NT2/D1 (cell line): ENCODE data around the gene COMMD9.

ENCODE experiments used
- DNase-seq: peaks from one replicate; pipeline ENCODE4 v3.0.0-alpha.2; 2011; ENCODE audit warnings: low read depth, low spot score
- H3K27me3 ChIP-seq: 2 replicates; pipeline ENCODE4 v1.6.0; 2011; ENCODE audit warnings: mild to moderate bottlenecking; ENCODE audit not compliant: insufficient read length, insufficient read depth
- H3K36me3 ChIP-seq: 2 replicates; pipeline ENCODE4 v1.6.1; 2011; ENCODE audit warnings: mild to moderate bottlenecking, low read length, mixed read lengths; ENCODE audit not compliant: insufficient read depth, insufficient read length
- H3K4me1 ChIP-seq: 2 replicates; pipeline ENCODE4 v1.5.1; 2011; ENCODE audit not compliant: insufficient read depth, insufficient read length
- H3K4me3 ChIP-seq: 2 replicates; pipeline ENCODE4 v1.5.1; 2011; ENCODE audit warnings: low read depth; ENCODE audit not compliant: insufficient read length
- H3K9ac ChIP-seq: 2 replicates; pipeline ENCODE4 v1.6.0; 2011; ENCODE audit warnings: low read depth; ENCODE audit not compliant: insufficient read length
- H3K9me3 ChIP-seq: 2 replicates; pipeline ENCODE4 v1.5.1; 2011; ENCODE audit warnings: mild to moderate bottlenecking, low read length; ENCODE audit not compliant: insufficient read depth
- SUZ12 ChIP-seq: IDR thresholded peaks from 2 replicates; pipeline ENCODE4 v1.6.1; 2011; ENCODE audit not compliant: insufficient read length, insufficient read depth; ENCODE audit errors: extremely low read depth
- YY1 ChIP-seq: IDR thresholded peaks from 2 replicates; pipeline ENCODE4 v1.6.1; 2011; ENCODE audit not compliant: insufficient read length, insufficient read depth
- ZNF274 ChIP-seq: IDR thresholded peaks from 2 replicates; pipeline ENCODE4 v1.6.1; 2011; ENCODE audit warnings: mild to moderate bottlenecking, low read depth, low read length

Gene COMMD9

GRCh38 chr11:36317992-36318391, 28.8 kb upstream of the COMMD9 start:
- Histone ChIP-seq H3K9ac (no peak overlapping the region), H3K9me3 (no peaks in the 10 kb centered on the region), H3K36me3 (no peaks in the 10 kb centered on the region), H3K4me1 (no peaks in the 10 kb centered on the region), H3K27me3 (peaks cover 4% of the 10 kb centered on the region), H3K4me3 (no peak overlapping the region)
- no peak for TF ChIP-seq YY1
- no peak for TF ChIP-seq SUZ12
- TF ChIP-seq ZNF274 = no peak
- DNase-seq = no peak

GRCh38 chr11:36316049-36316448, 26.8 kb upstream of the COMMD9 start:
- no peak for TF ChIP-seq ZNF274
- no peak for TF ChIP-seq SUZ12
- TF ChIP-seq YY1 = no peak
- DNase-seq = no peak
- H3K36me3 ChIP-seq = no peaks in the 10 kb centered on the region

GRCh38 chr11:36314434-36314767, 25.2 kb upstream of the COMMD9 start:
- H3K4me3 ChIP-seq = no peak overlapping the region
- H3K4me1 ChIP-seq = no peaks in the 10 kb centered on the region
- no peaks in the 10 kb centered on the region for H3K36me3 ChIP-seq
- TF ChIP-seq SUZ12 = no peak
- no peak for TF ChIP-seq YY1
- no peak for TF ChIP-seq ZNF274
- no peaks in the 10 kb centered on the region for H3K9me3 ChIP-seq
- H3K9ac ChIP-seq = no peak overlapping the region
- DNase-seq = no peak
- H3K27me3 ChIP-seq = peaks cover 8% of the 10 kb centered on the region

More at GRCh38 chr11:36316049-36316448, 26.8 kb upstream of the COMMD9 start:
- Histone ChIP-seq H3K9me3 (no peaks in the 10 kb centered on the region), H3K27me3 (peaks cover 8% of the 10 kb centered on the region), H3K4me3 (no peak overlapping the region), H3K9ac (no peak overlapping the region), H3K4me1 (no peaks in the 10 kb centered on the region)

- DNase-seq = no peak
- TF ChIP-seq SUZ12 = no peak
- TF ChIP-seq ZNF274 = no peak
- TF ChIP-seq YY1 = no peak
- H3K27me3 ChIP-seq = peaks cover 8% of the 10 kb centered on the region
- H3K4me1 ChIP-seq = no peaks in the 10 kb centered on the region
- H3K4me3 ChIP-seq = no peak overlapping the region
- H3K9me3 ChIP-seq = no peaks in the 10 kb centered on the region
- no peak overlapping the region for H3K9ac ChIP-seq
- no peaks in the 10 kb centered on the region for H3K36me3 ChIP-seq
Measured at GRCh38 chr11:36313750-36314433, 24.7 kb upstream of the COMMD9 start.

GRCh38 chr11:36312611-36313472, 23.6 kb upstream of the COMMD9 start:
- Histone ChIP-seq H3K27me3 (peaks cover 8% of the 10 kb centered on the region), H3K4me1 (no peaks in the 10 kb centered on the region), H3K4me3 (no peak overlapping the region), H3K9me3 (no peaks in the 10 kb centered on the region), H3K9ac (no peak overlapping the region), H3K36me3 (no peaks in the 10 kb centered on the region)
- TF ChIP-seq ZNF274 = no peak
- TF ChIP-seq YY1 = no peak
- TF ChIP-seq SUZ12 = no peak
- no peak for DNase-seq

GRCh38 chr11:36311926-36312595, 22.8 kb upstream of the COMMD9 start:
- H3K4me3 ChIP-seq = no peak overlapping the region
- H3K9me3 ChIP-seq = no peaks in the 10 kb centered on the region
- peaks cover 8% of the 10 kb centered on the region for H3K27me3 ChIP-seq
- no peak for DNase-seq
- no peaks in the 10 kb centered on the region for H3K4me1 ChIP-seq
- H3K36me3 ChIP-seq = no peaks in the 10 kb centered on the region
- no peak overlapping the region for H3K9ac ChIP-seq
- TF ChIP-seq YY1 (no peak), ZNF274 (no peak), SUZ12 (no peak)

- H3K9me3 ChIP-seq = no peaks in the 10 kb centered on the region
- TF ChIP-seq YY1 (no peak), ZNF274 (no peak), SUZ12 (no peak)
- H3K27me3 ChIP-seq = peaks cover 8% of the 10 kb centered on the region
- no peaks in the 10 kb centered on the region for H3K36me3 ChIP-seq
- H3K9ac ChIP-seq = no peak overlapping the region
- H3K4me3 ChIP-seq = no peak overlapping the region
- no peak for DNase-seq
- no peaks in the 10 kb centered on the region for H3K4me1 ChIP-seq
Measured at GRCh38 chr11:36309779-36310178, 20.6 kb upstream of the COMMD9 start.
